ENCODE data around the gene KRTAP5-4.
"Not testable (repeated sequence)": the region's sequence is repeated elsewhere in the genome, so short reads cannot be mapped to it uniquely, and the experiment has no call there.

The KRTAP5-4 gene

DNA sequence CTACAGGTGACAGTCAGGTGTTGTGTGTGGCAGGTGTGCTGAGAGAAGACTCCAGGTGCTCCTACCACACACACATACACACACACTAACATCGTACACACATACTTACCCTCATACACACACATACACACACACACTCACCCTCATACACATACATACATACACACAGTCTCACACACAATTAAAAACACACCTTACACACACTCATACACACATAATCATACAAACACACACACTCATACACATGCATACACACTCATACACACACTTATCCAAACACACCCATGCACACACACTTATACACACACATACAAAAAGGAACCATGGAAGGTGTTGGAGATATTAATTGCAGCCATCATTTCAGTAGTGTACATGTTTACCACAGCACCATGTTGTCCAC is 18.3 kb downstream of the KRTAP5-4 start:
- DNase-seq (ENCODE audit: low read depth, low spot score), result no peak
- Histone ChIP-seq H3K9ac (ENCODE audit: insufficient read length) (no peak overlapping the region), H3K4me3 (no peak overlapping the region), H3K27ac (no peak overlapping the region), H3K9me3 (ENCODE audit: low read depth, low read length) (no peaks in the 10 kb centered on the region), H3K36me3 (ENCODE audit: insufficient read depth, low read length) (no peaks in the 10 kb centered on the region)
- TF ChIP-seq POLR2AphosphoS5 (IDR thresholded peaks at IDR 0.05; ENCODE audit: borderline replicate concordance, low read depth, low read length), result no peak
- no peak for TF ChIP-seq FOXP2 (optimal IDR thresholded peaks at IDR 0.05; ENCODE audit: control extremely low read depth, extremely low read length, insufficient read depth)

DNA sequence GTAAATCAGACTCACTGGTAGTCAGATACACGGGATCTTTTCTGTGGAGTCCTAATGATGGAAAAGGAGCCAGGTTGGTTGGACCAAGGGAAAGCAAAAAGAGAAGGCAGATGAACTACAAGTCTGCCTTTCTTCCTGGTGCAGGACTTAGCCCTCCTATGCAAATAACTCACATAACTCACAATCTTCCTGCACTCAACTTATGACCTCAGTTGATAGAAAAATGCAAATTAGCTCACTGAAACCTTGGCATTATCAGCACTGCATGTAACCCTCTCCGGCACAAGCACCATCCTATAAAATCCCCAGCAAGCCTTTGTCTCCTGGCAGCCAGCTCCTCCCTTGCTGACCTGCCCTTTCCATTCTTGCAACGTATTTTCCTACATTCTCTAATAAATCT is 20.3 kb downstream of the KRTAP5-4 start:
- not testable (repeated sequence) for H3K4me3 ChIP-seq; H3K9ac ChIP-seq (ENCODE audit: insufficient read length); DNase-seq (ENCODE audit: low read depth, low spot score); H3K9me3 ChIP-seq (ENCODE audit: low read depth, low read length); H3K36me3 ChIP-seq (ENCODE audit: insufficient read depth, low read length); H3K27ac ChIP-seq

DNA sequence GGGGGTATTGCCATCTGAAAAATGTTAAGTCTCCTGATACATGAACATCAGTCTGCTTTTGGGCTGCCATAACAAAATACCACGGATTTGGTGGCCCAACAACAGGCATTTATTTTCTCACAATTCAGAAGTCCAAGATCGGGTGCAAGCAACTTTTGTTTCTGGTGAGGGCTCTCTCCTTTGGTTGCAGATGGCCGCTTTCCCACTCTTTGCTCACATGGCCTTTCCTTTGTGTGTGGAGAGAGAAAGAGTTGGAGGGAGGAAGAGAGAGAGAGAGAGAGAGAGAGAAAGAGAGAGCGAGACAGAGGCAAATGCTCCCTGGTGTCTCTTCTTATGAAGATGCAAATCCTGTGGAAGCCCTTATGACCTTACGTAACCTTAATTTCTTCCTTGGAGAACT is 21.3 kb downstream of the KRTAP5-4 start:
- no peaks in the 10 kb centered on the region for H3K9me3 ChIP-seq (ENCODE audit: low read depth, low read length)
- no peak overlapping the region for H3K4me3 ChIP-seq
- no peaks in the 10 kb centered on the region for H3K36me3 ChIP-seq (ENCODE audit: insufficient read depth, low read length)
- TF ChIP-seq EZH2 (IDR thresholded peaks at IDR 0.05), result no peak
- TF ChIP-seq POLR2AphosphoS5 (IDR thresholded peaks at IDR 0.05; ENCODE audit: borderline replicate concordance, low read depth, low read length), result no peak
- TF ChIP-seq FOXP2 (optimal IDR thresholded peaks at IDR 0.05; ENCODE audit: control extremely low read depth, extremely low read length, insufficient read depth), result no peak
- no peak for DNase-seq (ENCODE audit: low read depth, low spot score)
- H3K27ac ChIP-seq, result no peak overlapping the region
- no peak overlapping the region for H3K9ac ChIP-seq (ENCODE audit: insufficient read length)

DNA sequence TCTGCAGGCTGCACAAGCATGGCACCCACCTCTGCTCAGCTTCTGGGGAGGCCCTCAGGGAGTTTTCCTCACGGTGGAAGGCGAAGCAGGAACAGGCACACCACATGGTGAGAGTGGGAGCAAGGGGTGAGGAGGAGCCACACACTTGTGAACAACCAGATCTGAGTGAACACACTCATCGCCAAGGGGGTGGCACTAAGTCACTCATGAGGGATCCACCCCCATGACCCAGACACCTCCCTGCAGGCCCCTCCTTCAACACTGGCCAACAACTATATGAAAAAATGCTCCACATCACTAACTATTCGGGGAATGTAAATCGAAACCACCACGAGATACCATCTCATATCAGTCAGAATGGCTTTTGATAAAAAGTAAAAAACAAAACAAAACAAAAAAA is 23.1 kb downstream of the KRTAP5-4 start:
- no peak for DNase-seq (ENCODE audit: low read depth, low spot score)
- Histone ChIP-seq H3K4me3 (no peak overlapping the region), H3K27ac (no peak overlapping the region), H3K9me3 (ENCODE audit: low read depth, low read length) (no peaks in the 10 kb centered on the region), H3K9ac (ENCODE audit: insufficient read length) (no peak overlapping the region), H3K36me3 (ENCODE audit: insufficient read depth, low read length) (no peaks in the 10 kb centered on the region)
- TF ChIP-seq EZH2 (IDR thresholded peaks at IDR 0.05) (no peak), POLR2AphosphoS5 (IDR thresholded peaks at IDR 0.05; ENCODE audit: borderline replicate concordance, low read depth, low read length) (no peak), FOXP2 (optimal IDR thresholded peaks at IDR 0.05; ENCODE audit: control extremely low read depth, extremely low read length, insufficient read depth) (no peak)

DNA sequence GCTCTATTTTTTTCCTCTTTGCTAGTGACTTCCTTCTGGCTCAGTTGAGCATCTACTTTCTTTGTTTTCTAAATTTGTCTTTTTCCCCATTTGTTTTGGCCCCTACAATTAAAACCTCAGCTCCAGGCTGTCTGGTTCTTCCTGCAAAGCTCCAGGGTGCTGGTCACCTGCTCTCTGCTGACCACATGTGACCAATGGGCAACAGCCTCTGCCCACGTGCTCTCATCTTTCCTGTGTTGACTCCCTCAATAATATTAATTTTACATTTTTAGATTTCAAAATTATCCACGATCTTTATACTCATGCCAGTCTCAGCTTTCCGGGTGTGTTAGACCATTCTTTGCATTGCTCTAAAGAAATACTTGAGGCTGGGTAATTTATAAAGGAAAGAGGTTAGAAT is 23.5 kb downstream of the KRTAP5-4 start:
- DNase-seq (ENCODE audit: low read depth, low spot score); H3K9me3 ChIP-seq (ENCODE audit: low read depth, low read length); H3K36me3 ChIP-seq (ENCODE audit: insufficient read depth, low read length); H3K9ac ChIP-seq (ENCODE audit: insufficient read length); H3K27ac ChIP-seq; H3K4me3 ChIP-seq: not testable (repeated sequence)

DNA sequence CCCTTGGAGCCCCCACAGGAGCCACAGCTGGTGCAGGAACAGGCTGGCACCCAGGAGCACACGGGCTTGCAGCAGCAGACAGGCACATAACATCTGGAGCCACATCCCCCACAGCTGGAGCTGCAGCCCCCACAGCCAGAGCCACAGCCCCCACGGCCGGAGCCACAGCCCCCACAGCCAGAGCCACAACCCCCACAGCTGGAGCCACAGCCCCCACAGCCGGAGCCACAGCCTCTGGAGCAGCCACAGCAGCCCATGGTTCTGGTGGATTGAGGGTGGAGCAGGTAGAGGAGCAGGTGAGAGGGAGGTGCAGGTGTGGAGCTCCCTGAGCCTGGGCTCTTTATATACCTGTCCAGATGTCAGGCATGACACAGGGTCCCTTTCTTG is 24.0 kb downstream of the KRTAP5-4 start, which contains the start of gene KRTAP5-2:
Gene KRTAP5-2 (minus strand): TSS at position 301 of the 387 bp plus-strand sequence. CDS start 44 bp downstream, at position 257.
- H3K9ac ChIP-seq (ENCODE audit: insufficient read length), result no peak within 1 kb of the TSS
- H3K4me3 ChIP-seq, result no peak within 1 kb of the TSS
- no peak for TF ChIP-seq FOXP2 (optimal IDR thresholded peaks at IDR 0.05; ENCODE audit: control extremely low read depth, extremely low read length, insufficient read depth)
- no peak within 1 kb of the TSS for H3K27ac ChIP-seq
- H3K9me3 ChIP-seq (ENCODE audit: low read depth, low read length), result no peaks in the 10 kb centered on the region
- DNase-seq (ENCODE audit: low read depth, low spot score), result no peak
- no peaks in the 10 kb centered on the region for H3K36me3 ChIP-seq (ENCODE audit: insufficient read depth, low read length)

DNA sequence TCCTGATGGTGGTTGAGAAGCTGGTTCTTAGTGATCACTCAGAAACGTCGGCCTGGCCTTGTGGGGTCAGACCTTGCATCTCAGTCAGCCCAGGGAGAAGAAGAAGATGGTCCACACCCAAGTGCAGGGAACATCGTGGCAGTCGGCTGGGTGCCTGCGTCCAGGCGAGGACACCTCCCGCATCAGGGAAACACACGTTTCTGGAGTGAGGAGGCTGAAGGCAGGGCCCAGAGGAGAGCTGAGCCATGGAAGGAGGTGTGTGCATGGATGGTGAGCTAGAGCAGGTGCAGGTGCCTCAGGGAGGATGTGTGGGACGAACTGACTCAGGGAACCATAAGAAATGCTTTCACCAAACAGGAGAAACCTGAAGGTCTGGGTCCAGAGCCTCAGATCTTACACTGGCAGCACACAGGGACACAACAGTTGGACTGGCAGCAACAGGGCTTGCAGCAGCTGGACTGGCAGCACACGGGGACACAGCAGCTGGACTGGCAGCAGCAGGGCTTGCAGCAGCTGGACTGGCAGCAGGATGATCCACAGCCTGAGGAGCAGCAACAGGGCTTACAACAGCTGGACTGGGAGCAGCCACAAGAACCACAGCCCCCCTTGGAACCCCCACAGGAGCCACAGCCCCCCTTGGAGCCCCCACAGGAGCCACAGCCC is 24.5 kb downstream of the KRTAP5-4 start:
- Histone ChIP-seq H3K4me3 (no peak overlapping the region), H3K9ac (ENCODE audit: insufficient read length) (no peak overlapping the region), H3K36me3 (ENCODE audit: insufficient read depth, low read length) (no peaks in the 10 kb centered on the region), H3K27ac (no peak overlapping the region), H3K9me3 (ENCODE audit: low read depth, low read length) (no peaks in the 10 kb centered on the region)
- DNase-seq (ENCODE audit: low read depth, low spot score), result no peak
- TF ChIP-seq FOXP2 (optimal IDR thresholded peaks at IDR 0.05; ENCODE audit: control extremely low read depth, extremely low read length, insufficient read depth) (no peak), EZH2 (IDR thresholded peaks at IDR 0.05) (no peak), POLR2AphosphoS5 (IDR thresholded peaks at IDR 0.05; ENCODE audit: borderline replicate concordance, low read depth, low read length) (no peak)

DNA sequence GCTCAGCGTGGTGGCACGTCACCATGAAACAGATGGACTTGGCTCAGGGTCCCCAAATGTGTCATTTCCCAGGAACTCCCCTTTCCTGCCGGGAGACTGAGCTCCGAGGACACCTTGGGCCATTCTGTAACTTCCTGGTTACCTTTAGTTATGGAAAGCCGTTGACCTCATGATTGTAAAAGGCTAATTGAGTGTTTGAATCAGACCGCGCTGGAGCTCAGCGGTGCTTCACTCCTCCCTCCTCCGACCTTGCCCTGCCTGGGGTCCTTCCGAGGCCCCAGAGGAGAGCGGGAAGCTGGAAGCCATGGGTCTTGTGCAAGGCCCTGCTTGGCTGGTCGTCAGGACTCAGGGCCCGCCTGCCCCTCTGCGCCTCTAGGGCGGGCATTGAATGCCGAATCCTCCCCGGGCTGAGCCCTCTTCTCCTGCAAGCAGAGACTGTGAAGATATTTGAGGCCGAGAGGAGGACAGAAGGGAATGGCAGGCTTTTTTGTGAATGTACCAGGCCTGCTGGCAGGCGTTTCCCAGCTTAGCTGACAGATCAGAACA is 25.3 kb downstream of the KRTAP5-4 start:
- H3K4me3 ChIP-seq, result not testable (repeated sequence)

DNA sequence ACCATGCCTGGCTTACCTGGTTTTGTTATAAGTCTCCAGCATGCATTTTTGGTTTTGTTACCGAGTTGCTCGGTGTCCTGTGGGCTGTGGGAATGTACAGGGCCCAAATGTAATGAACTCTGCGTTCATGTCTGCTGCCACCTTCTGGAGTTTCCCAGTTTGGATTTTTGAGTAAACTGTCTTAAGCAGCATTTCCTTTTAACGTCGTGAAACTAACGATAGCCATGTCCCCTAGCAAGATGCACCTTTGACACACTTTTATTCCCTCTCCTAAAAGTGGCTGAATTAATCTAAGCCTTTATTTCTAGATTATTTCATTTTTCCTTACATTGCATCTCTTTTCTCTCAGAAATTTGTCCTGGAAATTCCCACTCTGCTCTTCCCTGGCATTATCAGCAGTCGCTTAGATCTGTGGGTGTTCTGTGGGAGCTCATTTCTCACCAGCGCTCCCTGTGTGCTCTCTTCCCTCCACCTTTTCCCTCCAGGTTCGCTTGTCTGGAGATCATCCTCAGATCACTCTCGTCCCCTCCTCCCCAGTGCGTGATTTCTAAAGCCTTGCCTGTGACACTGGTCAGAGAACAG is 25.9 kb downstream of the KRTAP5-4 start:
- not testable (repeated sequence) for H3K27ac ChIP-seq; H3K9ac ChIP-seq (ENCODE audit: insufficient read length); H3K9me3 ChIP-seq (ENCODE audit: low read depth, low read length); H3K36me3 ChIP-seq (ENCODE audit: insufficient read depth, low read length); DNase-seq (ENCODE audit: low read depth, low spot score); H3K4me3 ChIP-seq

More for the DNA sequence above, 25.3 kb downstream of the KRTAP5-4 start:
- not testable (repeated sequence) for H3K9ac ChIP-seq (ENCODE audit: insufficient read length); H3K36me3 ChIP-seq (ENCODE audit: insufficient read depth, low read length); H3K27ac ChIP-seq; DNase-seq (ENCODE audit: low read depth, low spot score); H3K9me3 ChIP-seq (ENCODE audit: low read depth, low read length)
